Measurements from ENCODE around the gene ALOX5. TPM values are rescaled to one million over a fixed set of nuclear protein-coding genes. Genes with fewer than 3 reads are reported as not detected.

Gene ALOX5
- total and polyA plus RNA-seq, 7 experiments from 2014 or later, result 1.0 to 143 (median 4.1) TPM

DNA sequence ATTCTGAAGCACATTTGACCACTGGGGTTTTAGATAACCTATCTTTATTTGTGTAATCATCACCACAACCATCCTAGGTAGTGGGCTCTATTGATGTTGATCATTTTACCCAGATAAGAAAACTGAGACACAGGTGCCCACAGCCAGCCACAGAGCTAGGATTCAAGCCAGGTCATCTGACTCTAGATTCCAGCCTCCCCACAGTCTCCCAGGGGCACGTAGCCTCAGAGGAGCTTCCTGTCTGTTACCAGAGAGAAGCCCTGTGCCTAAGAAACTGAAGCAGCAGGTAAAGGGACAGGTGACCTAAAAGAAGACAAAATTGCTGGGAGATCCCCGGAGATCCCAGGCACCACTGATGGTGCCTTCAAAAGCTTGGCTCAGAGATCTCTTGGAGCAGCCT, 55.8 kb downstream of the ALOX5 start:
- ATAC-seq, result no peak
- Mint-ChIP-seq H3K9me3 (no peaks in the 10 kb centered on the region), H3K4me1 (peaks cover 12 to 51% (median 26%) of the 10 kb centered on the region in 7 donors), H3K36me3 (peaks cover 0 to 16% (median 0%) of the 10 kb centered on the region in 5 donors), H3K27me3 (no peaks in the 10 kb centered on the region), H3K27ac (no peak overlapping the region), H3K4me3 (no peak overlapping the region)
- H3K36me3 ChIP-seq (ENCODE audit: control insufficient read depth in 2 of 3, insufficient read depth in 3 of 3, low read length in 3 of 3), result no peaks in the 10 kb centered on the region
- intact Hi-C loops (cut with micrococcal nuclease), result no loop called here
- peaks cover 0 to 10% of the 10 kb centered on the region in 2 donors for H3K4me1 ChIP-seq (ENCODE audit: control insufficient read depth in 2 of 2, insufficient read depth in 2 of 2, low read length in 2 of 2)
- H3K27me3 ChIP-seq (ENCODE audit: control insufficient read depth in 2 of 2, insufficient read depth in 2 of 2, low read length in 2 of 2), result no peaks in the 10 kb centered on the region
- no peak for DNase-seq
- no peak overlapping the region for H3K27ac ChIP-seq (ENCODE audit: low read depth, low read length)
- H3K4me3 ChIP-seq (ENCODE audit: low read length), result no peak overlapping the region
- no peaks in the 10 kb centered on the region for H3K9me3 ChIP-seq (ENCODE audit: control insufficient read depth in 2 of 3, low read length in 3 of 3)
- CTCF ChIA-PET, result interaction anchor here (0.7 kb wide), 1 partner anchor 35 kb away, joined by 3 read pairs; no protein-coding TSS in a partner anchor
- POLR2A ChIA-PET, result interaction anchor here (0.5 to 1.9 kb wide), 2 partner anchors 8 to 28 kb away, joined by 3 to 6 read pairs; no protein-coding TSS in a partner anchor

DNA sequence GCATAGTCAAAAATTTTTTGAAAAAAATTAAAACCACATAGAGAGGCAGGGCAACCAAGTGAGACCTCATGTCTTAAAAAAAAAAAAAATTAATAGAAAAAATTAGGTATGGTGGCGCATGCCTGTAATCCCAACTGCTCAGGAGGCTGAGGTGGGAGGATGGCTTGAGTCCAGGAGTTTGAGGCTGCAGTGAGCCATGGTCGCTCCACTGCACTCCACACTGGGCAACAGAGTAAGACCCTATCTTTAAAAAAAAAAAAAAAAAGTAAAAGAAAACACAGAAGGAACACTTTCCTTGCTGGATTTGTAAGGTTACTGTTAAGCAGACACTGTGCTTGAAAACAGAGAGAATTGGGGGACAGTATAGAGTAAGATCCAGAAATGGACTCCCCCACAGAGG, 58.1 kb downstream of the ALOX5 start:
- no peak overlapping the region for H3K4me3 ChIP-seq (ENCODE audit: low read length)
- DNase-seq, result no peak
- ATAC-seq, result no peak
- intact Hi-C loops (cut with micrococcal nuclease), result no loop called here
- POLR2A ChIA-PET, result interaction anchor here (0.6 kb wide), 1 partner anchor 9 kb away, joined by 3 read pairs; no protein-coding TSS in a partner anchor
- no peak overlapping the region for H3K27ac ChIP-seq (ENCODE audit: low read depth, low read length)
- H3K36me3 ChIP-seq (ENCODE audit: control insufficient read depth in 2 of 3, insufficient read depth in 3 of 3, low read length in 3 of 3), result no peaks in the 10 kb centered on the region
- H3K9me3 Mint-ChIP-seq, result peaks cover 0 to 3% (median 0%) of the 10 kb centered on the region in 11 donors
- no peaks in the 10 kb centered on the region for H3K27me3 ChIP-seq (ENCODE audit: control insufficient read depth in 2 of 2, insufficient read depth in 2 of 2, low read length in 2 of 2)
- peaks cover 12 to 35% (median 21%) of the 10 kb centered on the region in 7 donors for H3K4me1 Mint-ChIP-seq
- no peak overlapping the region for H3K4me3 Mint-ChIP-seq
- peak overlapping the region in 1 of 9 donors; percentile 82 for H3K27ac Mint-ChIP-seq
- H3K27me3 Mint-ChIP-seq, result peaks cover 0 to 3% (median 0%) of the 10 kb centered on the region in 5 donors
- CTCF ChIA-PET, result no interaction called here
- no peaks in the 10 kb centered on the region for H3K9me3 ChIP-seq (ENCODE audit: control insufficient read depth in 2 of 3, low read length in 3 of 3)
- peaks cover 0 to 10% of the 10 kb centered on the region in 2 donors for H3K4me1 ChIP-seq (ENCODE audit: control insufficient read depth in 2 of 2, insufficient read depth in 2 of 2, low read length in 2 of 2)
- peaks cover 0 to 21% (median 0%) of the 10 kb centered on the region in 5 donors for H3K36me3 Mint-ChIP-seq

DNA sequence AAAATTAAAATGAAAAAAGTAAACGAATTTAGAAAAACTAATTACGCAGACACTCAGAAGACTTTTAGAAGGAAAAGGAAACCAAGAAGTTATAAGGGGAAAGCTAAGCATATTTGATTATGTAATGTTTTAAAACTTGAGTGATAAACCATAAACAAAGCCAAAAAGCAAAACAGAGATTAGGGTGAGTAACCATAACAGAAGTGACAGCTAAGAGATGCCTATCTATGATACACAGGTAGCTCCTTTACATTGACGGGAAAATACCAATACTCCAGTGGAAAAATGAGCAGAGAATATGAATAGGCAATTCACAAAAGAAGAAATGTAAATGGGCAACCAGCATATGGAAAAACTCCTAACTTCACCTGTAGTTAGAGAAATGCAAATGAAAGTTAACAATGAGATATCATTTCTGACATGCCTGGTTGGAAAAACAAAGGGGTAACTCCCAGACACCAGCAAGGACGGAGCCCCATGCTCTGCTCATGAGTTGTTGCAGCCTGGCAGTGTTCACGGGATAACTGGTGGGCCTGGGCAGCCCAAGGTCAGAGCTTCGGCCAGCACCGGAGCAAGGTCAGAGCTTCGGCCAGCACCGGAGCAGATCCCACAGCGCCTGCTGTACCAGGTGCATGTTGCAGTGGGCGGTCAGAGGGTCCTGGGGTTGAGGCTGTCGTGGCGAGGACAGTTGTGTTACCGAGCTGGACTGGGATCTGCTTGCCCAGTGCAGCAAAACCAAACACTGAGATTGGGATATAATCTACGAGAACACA, 58.9 kb downstream of the ALOX5 start:
- Histone ChIP-seq H3K4me3 (ENCODE audit: low read length) (no peak overlapping the region), H3K36me3 (ENCODE audit: control insufficient read depth in 2 of 3, insufficient read depth in 3 of 3, low read length in 3 of 3) (no peaks in the 10 kb centered on the region), H3K9me3 (ENCODE audit: control insufficient read depth in 2 of 3, low read length in 3 of 3) (no peaks in the 10 kb centered on the region), H3K27ac (ENCODE audit: low read depth, low read length) (no peak overlapping the region), H3K4me1 (ENCODE audit: control insufficient read depth in 2 of 2, insufficient read depth in 2 of 2, low read length in 2 of 2) (peaks cover 0 to 10% of the 10 kb centered on the region in 2 donors), H3K27me3 (ENCODE audit: control insufficient read depth in 2 of 2, insufficient read depth in 2 of 2, low read length in 2 of 2) (no peaks in the 10 kb centered on the region)
- Mint-ChIP-seq H3K4me3 (peak overlapping the region in 7 of 10 donors; percentile 2 to 62 (median 24)), H3K36me3 (peaks cover 0 to 21% (median 0%) of the 10 kb centered on the region in 5 donors), H3K4me1 (peaks cover 12 to 35% (median 21%) of the 10 kb centered on the region in 7 donors), H3K27ac (peak overlapping the region in 8 of 9 donors; percentile 37 to 92 (median 78)), H3K9me3 (peaks cover 0 to 3% (median 0%) of the 10 kb centered on the region in 11 donors), H3K27me3 (peaks cover 0 to 3% (median 0%) of the 10 kb centered on the region in 5 donors)
- ATAC-seq, result no peak
- CTCF ChIA-PET, result no interaction called here
- POLR2A ChIA-PET, result interaction anchor here (0.6 kb wide), 1 partner anchor 10 kb away, joined by 3 read pairs; no protein-coding TSS in a partner anchor
- intact Hi-C loops (cut with micrococcal nuclease), result no loop called here
- no peak for DNase-seq

DNA sequence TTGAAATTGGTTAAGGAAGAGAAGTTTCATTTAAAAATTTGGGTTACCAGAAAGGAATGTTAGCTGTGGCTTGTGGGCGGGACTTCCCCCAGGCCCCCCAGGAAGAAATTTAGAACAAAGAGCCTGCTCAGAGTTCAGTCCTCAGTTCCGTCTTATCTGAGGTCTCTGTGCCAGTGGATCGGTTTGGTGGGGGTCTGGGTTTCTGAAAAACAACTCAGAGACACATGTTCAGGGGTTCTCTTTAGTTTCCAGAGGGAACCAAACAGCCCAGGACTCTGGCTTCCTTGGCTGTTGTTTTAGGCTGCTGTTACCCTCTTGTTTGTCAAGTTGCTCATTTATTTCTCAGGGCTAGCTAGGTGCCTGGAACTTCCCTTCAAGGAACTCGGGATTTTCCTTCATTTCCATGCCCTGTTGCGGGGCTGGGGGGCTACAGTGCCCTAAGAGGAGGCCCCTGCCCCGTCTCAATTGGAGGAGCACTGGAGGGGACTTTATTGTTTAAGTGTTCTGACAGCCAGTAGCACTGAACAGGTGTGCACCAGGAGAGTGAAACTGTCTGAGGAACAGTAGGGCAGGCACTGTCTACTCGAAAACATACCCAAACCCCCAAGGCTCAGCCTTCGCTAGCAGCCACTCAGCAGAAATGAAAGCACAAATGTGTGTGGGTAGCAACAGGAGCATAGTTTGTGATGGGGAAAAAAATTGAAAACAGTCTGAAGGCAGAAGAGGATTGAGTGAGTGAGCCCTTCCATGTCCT, 59.9 kb downstream of the ALOX5 start:
- H3K36me3 Mint-ChIP-seq, result peaks cover 0 to 18% (median 0%) of the 10 kb centered on the region in 5 donors
- H3K27ac Mint-ChIP-seq, result peak overlapping the region; percentile 37 to 92 (median 78)
- ChIA-PET POLR2A (interaction anchor here (1.4 kb wide), 1 partner anchor 12 kb away, joined by 5 read pairs; no protein-coding TSS in a partner anchor), CTCF (no interaction called here)
- peaks cover 12 to 40% (median 21%) of the 10 kb centered on the region in 7 donors for H3K4me1 Mint-ChIP-seq
- intact Hi-C loops (cut with micrococcal nuclease), result no loop called here
- Histone ChIP-seq H3K4me1 (ENCODE audit: control insufficient read depth in 2 of 2, insufficient read depth in 2 of 2, low read length in 2 of 2) (peaks cover 0 to 10% of the 10 kb centered on the region in 2 donors), H3K27me3 (ENCODE audit: control insufficient read depth in 2 of 2, insufficient read depth in 2 of 2, low read length in 2 of 2) (no peaks in the 10 kb centered on the region), H3K27ac (ENCODE audit: low read depth, low read length) (peak overlapping the region; percentile 59), H3K9me3 (ENCODE audit: control insufficient read depth in 2 of 3, low read length in 3 of 3) (no peaks in the 10 kb centered on the region), H3K36me3 (ENCODE audit: control insufficient read depth in 2 of 3, insufficient read depth in 3 of 3, low read length in 3 of 3) (no peaks in the 10 kb centered on the region), H3K4me3 (ENCODE audit: low read length) (no peak overlapping the region)
- peaks cover 0 to 3% (median 0%) of the 10 kb centered on the region in 5 donors for H3K27me3 Mint-ChIP-seq
- H3K9me3 Mint-ChIP-seq, result peaks cover 0 to 3% (median 0%) of the 10 kb centered on the region in 11 donors
- DNase-seq (peak in 2 of 9 donors; percentile 19 to 30), ATAC-seq (peak; percentile 49)
- peak overlapping the region in 8 of 10 donors; percentile 10 to 64 (median 33) for H3K4me3 Mint-ChIP-seq

DNA sequence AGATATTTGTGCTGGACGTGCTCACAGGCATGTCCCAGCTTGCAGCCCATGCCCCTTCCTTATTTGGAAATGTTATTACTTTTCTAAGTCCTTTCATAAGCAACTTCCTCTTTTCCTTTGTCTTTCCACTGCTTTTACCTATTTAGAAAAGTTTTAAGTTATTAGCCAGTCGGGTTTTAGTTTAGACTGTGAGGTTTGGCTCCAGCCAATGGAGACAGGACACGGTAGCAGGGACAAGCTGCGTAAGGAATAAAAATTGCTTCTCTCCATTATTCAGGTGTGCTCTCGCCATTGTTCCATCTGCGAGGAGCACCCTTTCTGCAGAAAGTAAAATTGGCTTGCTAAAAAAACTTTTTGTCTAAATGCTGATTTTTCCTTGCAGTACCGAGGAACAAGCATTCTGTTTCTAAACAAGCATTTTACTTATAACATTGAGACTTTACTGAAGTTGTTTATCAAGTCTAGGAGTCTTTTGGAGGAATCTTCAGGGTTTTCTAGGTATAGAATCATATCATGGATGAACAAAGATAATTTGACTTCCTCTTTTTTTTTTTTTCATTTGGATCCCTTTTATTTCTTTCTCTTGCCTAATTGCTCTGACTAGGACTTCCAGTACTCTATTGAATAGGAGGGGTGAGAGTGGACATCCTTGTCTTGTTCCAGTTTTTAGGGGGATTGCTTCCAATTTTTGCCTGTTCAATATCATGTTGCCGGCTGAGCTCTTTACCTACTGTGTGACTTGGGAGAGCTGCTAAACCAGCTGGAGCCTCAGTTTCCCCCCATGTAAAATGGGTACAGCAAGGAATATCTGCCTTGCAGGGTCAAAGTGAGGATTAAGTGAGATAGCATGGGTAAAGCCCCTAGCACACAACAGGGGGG, 63.8 kb downstream of the ALOX5 start:
- Histone ChIP-seq H3K36me3 (ENCODE audit: control insufficient read depth in 2 of 3, insufficient read depth in 3 of 3, low read length in 3 of 3) (no peaks in the 10 kb centered on the region), H3K27ac (ENCODE audit: low read depth, low read length) (no peak overlapping the region), H3K4me3 (ENCODE audit: low read length) (no peak overlapping the region), H3K9me3 (ENCODE audit: control insufficient read depth in 2 of 3, low read length in 3 of 3) (no peaks in the 10 kb centered on the region), H3K27me3 (ENCODE audit: control insufficient read depth in 2 of 2, insufficient read depth in 2 of 2, low read length in 2 of 2) (no peaks in the 10 kb centered on the region), H3K4me1 (ENCODE audit: control insufficient read depth in 2 of 2, insufficient read depth in 2 of 2, low read length in 2 of 2) (peaks cover 0 to 10% of the 10 kb centered on the region in 2 donors)
- H3K27ac Mint-ChIP-seq, result peak overlapping the region in 2 of 9 donors; percentile 27 to 36
- no peak for ATAC-seq
- peaks cover 0 to 16% (median 0%) of the 10 kb centered on the region in 5 donors for H3K36me3 Mint-ChIP-seq
- no peak for DNase-seq
- intact Hi-C loops (cut with micrococcal nuclease), result no loop called here
- POLR2A ChIA-PET, result no interaction called here
- H3K27me3 Mint-ChIP-seq, result peaks cover 0 to 7% (median 3%) of the 10 kb centered on the region in 5 donors
- H3K9me3 Mint-ChIP-seq, result peaks cover 0 to 3% (median 0%) of the 10 kb centered on the region in 11 donors
- H3K4me3 Mint-ChIP-seq, result no peak overlapping the region
- CTCF ChIA-PET, result no interaction called here
- peaks cover 8 to 27% (median 17%) of the 10 kb centered on the region in 7 donors for H3K4me1 Mint-ChIP-seq

Data from naive thymus-derived CD4-positive, alpha-beta T cell (primary cell).